H1 (cell line): ENCODE data around the gene FAM83G. TPM values are rescaled to one million over a fixed set of nuclear protein-coding genes. Genes with fewer than 3 reads are reported as not detected.

Experiments used
- CTCF ChIA-PET: fragments of 300-600 bp; sonication (Branson Sonifier 250); formaldehyde crosslinking; loops from one replicate; lab custom pipeline; 2021; ENCODE audit not compliant: partially characterized antibody; lab: Charles Lee
- POLR2A ChIA-PET: fragments of 300-600 bp; sonication (Branson Sonifier 250); formaldehyde crosslinking; loops from one replicate; lab custom pipeline; 2021; ENCODE audit warnings: inconsistent platforms; ENCODE audit not compliant: partially characterized antibody; lab: Charles Lee
- DNase-seq, 2 experiments: peaks; one replicate each; pipeline versions ENCODE4 v3.0.0 to v3.0.0-alpha.2; 2010 to 2022; ENCODE audit warnings: low spot score in 2 of 2, low read depth in 1 of 2, mixed read lengths in 1 of 2
- FAIRE-seq: peaks from 2 replicates; lab custom pipeline; 2011; peaks lifted over from hg19 to GRCh38; lab: Jason Lieb, UNC
- H2AFZ ChIP-seq: 2 replicates; pipeline ENCODE4 v1.8.1; 2012; ENCODE audit warnings: low read length, inconsistent platforms
- H2AK5ac ChIP-seq: 2 replicates; pipeline ENCODE4 v1.6.1; 2013; ENCODE audit warnings: low read depth, low read length
- H2BK120ac ChIP-seq: replicated peaks from 2 replicates; pipeline ENCODE3; 2013; ENCODE audit warnings: low read depth, low read length, inconsistent platforms
- H2BK12ac ChIP-seq: 2 replicates; pipeline ENCODE4 v1.6.1; 2013; ENCODE audit warnings: low read depth, low read length
- H2BK15ac ChIP-seq: 2 replicates; pipeline ENCODE4 v1.6.1; 2013; ENCODE audit warnings: low read length
- H2BK20ac ChIP-seq: 2 replicates; pipeline ENCODE4 v1.6.1; 2013; ENCODE audit warnings: low read length
- H2BK5ac ChIP-seq: 2 replicates; pipeline ENCODE4 v1.6.1; 2013; ENCODE audit warnings: low read depth, low read length
- H3K14ac ChIP-seq: 2 replicates; pipeline ENCODE4 v1.6.1; 2013; ENCODE audit warnings: inconsistent platforms; ENCODE audit not compliant: insufficient read length
- H3K18ac ChIP-seq: 2 replicates; pipeline ENCODE4 v1.6.1; 2013; ENCODE audit warnings: low read length; ENCODE audit errors: extremely low read depth
- H3K23ac ChIP-seq: 2 replicates; pipeline ENCODE4 v1.6.1; 2013; ENCODE audit warnings: inconsistent platforms; ENCODE audit not compliant: insufficient read length
- H3K23me2 ChIP-seq: 2 replicates; pipeline ENCODE4 v1.6.1; 2013; ENCODE audit warnings: low read depth, low read length
- H3K27ac ChIP-seq: 2 replicates; pipeline ENCODE4 v1.6.1; 2011; ENCODE audit warnings: low read depth, low read length, inconsistent platforms
- H3K27me3 ChIP-seq, 4 experiments: replicated peaks in 1 of 4; 1 replicate in 1 of 4; 2 replicates in 3 of 4; pipeline versions ENCODE4 v1.6.1 to v1.8.1; 2011 to 2013; ENCODE audit warnings: low read length in 3 of 4, mild to moderate bottlenecking in 3 of 4, inconsistent platforms in 2 of 4, mixed read lengths in 2 of 4, moderate library complexity in 1 of 4; ENCODE audit not compliant: control insufficient read depth in 3 of 4, insufficient read depth in 3 of 4; ENCODE audit errors: extremely low read depth in 1 of 4
- H3K36me3 ChIP-seq, 4 experiments: 2 replicates each; pipeline versions ENCODE4 v1.6.1 to v1.8.1; 2011 to 2013; ENCODE audit warnings: mild to moderate bottlenecking in 4 of 4, low read length in 3 of 4, moderate library complexity in 2 of 4, control low read depth in 1 of 4, inconsistent platforms in 1 of 4; ENCODE audit not compliant: insufficient read depth in 4 of 4, control insufficient read depth in 2 of 4
- H3K4ac ChIP-seq: replicated peaks from 2 replicates; pipeline ENCODE3; 2013; ENCODE audit warnings: low read length, low read depth, mixed read lengths, inconsistent platforms; ENCODE audit not compliant: insufficient read length
- H3K4me1 ChIP-seq, 4 experiments: replicated peaks in 1 of 4; 1 replicate in 1 of 4; 2 replicates in 3 of 4; pipeline versions ENCODE4 v1.6.1 to v1.8.1; 2011 to 2013; ENCODE audit warnings: low read length in 3 of 4, inconsistent platforms in 2 of 4, mixed read lengths in 1 of 4; ENCODE audit not compliant: insufficient read depth in 4 of 4, control insufficient read depth in 3 of 4
- H3K4me2 ChIP-seq, 2 experiments: 2 replicates each; pipeline versions ENCODE4 v1.6.1 to v1.8.1; 2011 to 2013; ENCODE audit warnings: low read depth in 2 of 2, low read length in 2 of 2, control low read depth in 1 of 2, inconsistent platforms in 1 of 2, mild to moderate bottlenecking in 1 of 2; ENCODE audit not compliant: insufficient read depth in 1 of 2
- H3K4me3 ChIP-seq, 4 experiments: fragments of 200-600, 300-600 bp in 1 of 4; sonication (generic), shearing (Covaris generic), sonication (Bioruptor Twin) in 1 of 4; 2 replicates each; pipeline versions ENCODE4 v1.5.1 to v1.8.1; 2011 to 2016; ENCODE audit warnings: low read length in 4 of 4, low read depth in 3 of 4, control low read depth in 2 of 4, inconsistent platforms in 2 of 4, mild to moderate bottlenecking in 2 of 4, mixed read lengths in 1 of 4, moderate library complexity in 1 of 4; ENCODE audit not compliant: insufficient read depth in 2 of 4; ENCODE audit errors: extremely low read depth in 1 of 4
- H3K56ac ChIP-seq: replicated peaks from 2 replicates; pipeline ENCODE3; 2013; ENCODE audit warnings: low read depth, mild to moderate bottlenecking, mixed read lengths, low read length, inconsistent platforms; ENCODE audit not compliant: insufficient read length
- H3K79me1 ChIP-seq: 2 replicates; pipeline ENCODE4 v1.6.1; 2013; ENCODE audit warnings: low read depth, low read length, control low read depth
- H3K79me2 ChIP-seq, 2 experiments: 2 replicates each; pipeline versions ENCODE4 v1.6.1 to v1.8.1; 2012 to 2013; ENCODE audit warnings: low read length in 2 of 2, mild to moderate bottlenecking in 2 of 2, inconsistent platforms in 1 of 2; ENCODE audit not compliant: insufficient read depth in 2 of 2, control insufficient read depth in 1 of 2
- H3K9ac ChIP-seq, 4 experiments: replicated peaks in 1 of 4; 1 replicate in 1 of 4; 2 replicates in 3 of 4; pipeline versions ENCODE4 v1.6.1 to v1.8.1; 2011 to 2013; ENCODE audit warnings: low read depth in 3 of 4, low read length in 3 of 4, control low read depth in 2 of 4, mild to moderate bottlenecking in 2 of 4, moderate library complexity in 2 of 4, inconsistent platforms in 1 of 4; ENCODE audit errors: extremely low read depth in 1 of 4
- H3K9me3 ChIP-seq, 2 experiments: 2 replicates each; pipeline versions ENCODE4 v1.6.1 to v1.8.1; 2012 to 2013; ENCODE audit warnings: mild to moderate bottlenecking in 2 of 2, moderate library complexity in 2 of 2, control low read depth in 1 of 2, inconsistent platforms in 1 of 2, low read depth in 1 of 2, low read length in 1 of 2, mixed read lengths in 1 of 2; ENCODE audit not compliant: insufficient read depth in 2 of 2
- H4K20me1 ChIP-seq, 2 experiments: replicated peaks in 1 of 2; 2 replicates each; pipeline versions ENCODE3 to v1.8.1; 2011 to 2013; ENCODE audit warnings: inconsistent platforms in 2 of 2, low read length in 2 of 2, mild to moderate bottlenecking in 1 of 2; ENCODE audit not compliant: insufficient read depth in 2 of 2, control insufficient read depth in 1 of 2
- H4K5ac ChIP-seq: 2 replicates; pipeline ENCODE4 v1.6.1; 2013; ENCODE audit warnings: low read length, low read depth, mixed read lengths, inconsistent platforms; ENCODE audit not compliant: insufficient read length
- H4K8ac ChIP-seq: 2 replicates; pipeline ENCODE4 v1.8.0; 2013; ENCODE audit warnings: mild to moderate bottlenecking, moderate library complexity, low read length, inconsistent platforms; ENCODE audit not compliant: insufficient read depth; ENCODE audit errors: extremely low read depth
- H4K91ac ChIP-seq: replicated peaks from 2 replicates; pipeline ENCODE3; 2013; ENCODE audit warnings: low read length, mixed read lengths, inconsistent platforms; ENCODE audit not compliant: insufficient read length
- CHD1 ChIP-seq: IDR thresholded peaks from 2 replicates; pipeline ENCODE4 v1.6.1; 2012; ENCODE audit warnings: low read depth, low read length, improper control_type of control experiment
- CREB1 ChIP-seq: IDR thresholded peaks from 2 replicates; pipeline ENCODE4 v1.6.1; 2012; ENCODE audit warnings: inconsistent platforms
- HDAC2 ChIP-seq, 2 experiments: fragments of 300-600 bp in 1 of 2; sonication (generic) in 1 of 2; IDR thresholded peaks; 2 replicates each; pipeline ENCODE4 v1.6.1; 2011 to 2012; ENCODE audit warnings: low read depth in 2 of 2, low read length in 2 of 2, mild to moderate bottlenecking in 2 of 2, moderate library complexity in 2 of 2, borderline replicate concordance in 1 of 2, inconsistent platforms in 1 of 2
- KDM5A ChIP-seq: fragments of 200-600 bp; IDR thresholded peaks from 2 replicates; pipeline ENCODE4 v1.7.1; 2012; ENCODE audit warnings: mild to moderate bottlenecking, low read length, inconsistent platforms, mixed read lengths
- POLR2A ChIP-seq, 2 experiments: IDR thresholded peaks; 1 replicate in 1 of 2; 2 replicates in 1 of 2; pipeline ENCODE4 v1.6.1; 2011; ENCODE audit warnings: low read depth in 2 of 2, low read length in 2 of 2, mild to moderate bottlenecking in 2 of 2; ENCODE audit errors: control extremely low read depth in 1 of 2
- TAF7 ChIP-seq: optimal IDR thresholded peaks from 2 replicates; pipeline ENCODE3; 2011; ENCODE audit warnings: low read depth, mild to moderate bottlenecking, inconsistent platforms, low read length, moderate library complexity, borderline replicate concordance
- TBP ChIP-seq: IDR thresholded peaks from 2 replicates; pipeline ENCODE4 v1.6.1; 2011; ENCODE audit warnings: low read depth, low read length, improper control_type of control experiment
- WGBS, 2 experiments: shearing (Covaris generic) in 1 of 2; methylation state at CpG; one replicate each; pipeline versions ENCODE4 v1.1.6 to v1.1.7; 2013 to 2015; ENCODE audit warnings: low lambda C conversion rate in 2 of 2, mixed read lengths in 2 of 2, inconsistent platforms in 1 of 2, low coverage in 1 of 2, missing lambda C conversion rate in 1 of 2; ENCODE audit not compliant: insufficient replicate concordance in 2 of 2, insufficient coverage in 1 of 2, insufficient read length in 1 of 2; ENCODE audit errors: extremely low coverage in 1 of 2, missing lambda C conversion rate in 1 of 2; 5-methylcytosine and 5-hydroxymethylcytosine counted together
- polyA plus RNA-seq, 7 experiments: library from polyadenylated mRNA; depleted of rRNA in 3 of 7; stranded (reverse) in 5 of 7; unstranded in 2 of 7; fragments of >200 nt in 5 of 7; fragments of 200-250 nt in 2 of 7; gene quantifications; 1 replicate in 5 of 7; 2 replicates in 1 of 7; 4 replicates in 1 of 7; pipeline versions ENCODE4 v1.2.1 to v1.2.3, GENCODE V29; 2011 to 2013; ENCODE audit warnings: missing spikeins in 2 of 7, mixed read lengths in 2 of 7
- total RNA-seq: library from RNA; stranded (reverse); fragmentation: NEBNext Ultra II Directional; extraction: Animal tissue kit (Norgen Biotek cat#: 25700); gene quantifications from 2 replicates; pipeline ENCODE4 v1.2.1, GENCODE V29; 2021
- TF ChIP-seq, protein P1 (sequence below): IDR thresholded peaks from 2 replicates; pipeline ENCODE4 v1.6.1; 2012; ENCODE audit warnings: inconsistent platforms

FAM83G gene
- total and polyA plus RNA-seq, 2 of the 8 experiments (the other 6 are each of a cell fraction or from before 2014, with no cell fraction given), result 15.4 to 29.0 TPM

DNA sequence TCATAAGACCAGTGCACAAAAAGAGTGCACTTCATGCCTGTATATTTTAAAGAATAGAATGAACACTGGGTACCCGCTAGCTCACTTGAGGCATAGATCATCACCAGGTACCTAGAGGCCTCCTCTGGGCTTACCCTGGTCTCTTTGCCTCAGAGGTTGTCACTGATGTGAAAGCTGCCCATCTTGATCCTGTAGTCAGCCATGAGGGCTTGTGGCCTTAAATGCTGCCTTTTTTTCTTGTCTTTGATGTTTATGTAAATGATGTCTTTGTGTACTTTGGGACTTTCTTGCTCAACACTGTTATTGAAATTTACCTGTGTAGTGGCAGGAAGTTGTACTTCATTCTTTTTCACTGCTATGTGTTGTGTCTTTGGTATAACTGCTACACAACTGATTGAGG is 79.4 kb downstream of the FAM83G start:
- Histone ChIP-seq H3K27ac (no peak overlapping the region), H3K23me2 (no peaks in the 10 kb centered on the region; the same call in 1 of the 2 replicates), H3K4me2 (no peak overlapping the region), H2BK120ac (no peak overlapping the region), H2BK20ac (no peak overlapping the region), H3K4ac (no peak overlapping the region), H3K18ac (no peak overlapping the region), H3K9me3 (no peaks in the 10 kb centered on the region), H3K4me1 (no peaks in the 10 kb centered on the region), H3K79me1 (no peaks in the 10 kb centered on the region; the same call in 1 of the 2 replicates), H3K36me3 (peaks cover 0 to 12% (median 7%) of the 10 kb centered on the region in 4 experiments; a peak in 4 of 8 replicates), H4K8ac (no peak overlapping the region), H3K56ac (no peak overlapping the region), H3K4me3 (no peak overlapping the region), H3K79me2 (peaks cover 0 to 7% of the 10 kb centered on the region in 2 experiments; a peak in 1 of 4 replicates), H2AK5ac (no peak overlapping the region), H2BK12ac (no peak overlapping the region), H2BK15ac (no peak overlapping the region), H4K5ac (no peak overlapping the region), H2AFZ (no peak overlapping the region), H3K9ac (no peak overlapping the region), H4K20me1 (no peaks in the 10 kb centered on the region), H2BK5ac (no peak overlapping the region), H3K23ac (no peak overlapping the region), H4K91ac (no peak overlapping the region), H3K14ac (no peak overlapping the region), H3K27me3 (no peaks in the 10 kb centered on the region)
- ChIA-PET CTCF (interaction anchor here (0.6 to 0.8 kb wide), 4 partner anchors 20 to 1113 kb away, joined by 3 to 4 read pairs (median 4); no protein-coding TSS in a partner anchor), POLR2A (interaction anchor here (1.1 kb wide), 1 partner anchor 28 kb away, joined by 4 read pairs; no protein-coding TSS in a partner anchor)
- DNase-seq (no peak), FAIRE-seq (no peak)
- TF ChIP-seq CREB1 (no peak), HDAC2 (IDR thresholded peaks at IDR 0.05; ENCODE audit: borderline replicate concordance in 1 of 2, low read depth in 2 of 2, low read length in 2 of 2) (no peak), TAF7 (no peak), TBP (no peak), POLR2A (IDR thresholded peaks at IDR 0.05; ENCODE audit: control extremely low read depth in 1 of 2, low read depth in 2 of 2, low read length in 2 of 2) (no peak), KDM5A (no peak), CHD1 (no peak)
- TF ChIP-seq, protein P1, sequence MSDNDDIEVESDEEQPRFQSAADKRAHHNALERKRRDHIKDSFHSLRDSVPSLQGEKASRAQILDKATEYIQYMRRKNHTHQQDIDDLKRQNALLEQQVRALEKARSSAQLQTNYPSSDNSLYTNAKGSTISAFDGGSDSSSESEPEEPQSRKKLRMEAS, result no peak
- WGBS, 2 experiments, result 87% methylated on average over 1 of the region's 1 CpG; no CpG with 5 or more reads in 1 of the 2 experiments
